NCI-H460 (cell line): ENCODE results near the gene IL4I1. TPM values are rescaled to one million over a fixed set of nuclear protein-coding genes. Genes with fewer than 3 reads are reported as not detected.
"Not testable (repeated sequence)": the region's sequence is repeated elsewhere in the genome, so short reads cannot be mapped to it uniquely, and the experiment has no call there.

Source experiments
- DNase-seq: peaks from one replicate; pipeline ENCODE4 v3.0.0-alpha.2; 2016; ENCODE audit warnings: low read depth; ENCODE audit errors: extremely low read depth
- polyA plus RNA-seq: library from polyadenylated mRNA; depleted of rRNA; stranded (reverse); fragments of >200 nt; gene quantifications from 2 replicates; pipeline ENCODE4 v1.2.3, GENCODE V29; 2014; cell fraction: nucleus; rRNA removed
- total RNA-seq: library from RNA; depleted of rRNA; stranded (reverse); fragments of >200 nt; shearing (Covaris generic); gene quantifications from 2 replicates; pipeline ENCODE4 v1.2.3, GENCODE V29; 2014; rRNA removed

Gene IL4I1, protein sequence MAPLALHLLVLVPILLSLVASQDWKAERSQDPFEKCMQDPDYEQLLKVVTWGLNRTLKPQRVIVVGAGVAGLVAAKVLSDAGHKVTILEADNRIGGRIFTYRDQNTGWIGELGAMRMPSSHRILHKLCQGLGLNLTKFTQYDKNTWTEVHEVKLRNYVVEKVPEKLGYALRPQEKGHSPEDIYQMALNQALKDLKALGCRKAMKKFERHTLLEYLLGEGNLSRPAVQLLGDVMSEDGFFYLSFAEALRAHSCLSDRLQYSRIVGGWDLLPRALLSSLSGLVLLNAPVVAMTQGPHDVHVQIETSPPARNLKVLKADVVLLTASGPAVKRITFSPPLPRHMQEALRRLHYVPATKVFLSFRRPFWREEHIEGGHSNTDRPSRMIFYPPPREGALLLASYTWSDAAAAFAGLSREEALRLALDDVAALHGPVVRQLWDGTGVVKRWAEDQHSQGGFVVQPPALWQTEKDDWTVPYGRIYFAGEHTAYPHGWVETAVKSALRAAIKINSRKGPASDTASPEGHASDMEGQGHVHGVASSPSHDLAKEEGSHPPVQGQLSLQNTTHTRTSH
- not detected in 2 replicates for total RNA-seq
- polyA plus RNA-seq: not detected in 2 replicates

DNA sequence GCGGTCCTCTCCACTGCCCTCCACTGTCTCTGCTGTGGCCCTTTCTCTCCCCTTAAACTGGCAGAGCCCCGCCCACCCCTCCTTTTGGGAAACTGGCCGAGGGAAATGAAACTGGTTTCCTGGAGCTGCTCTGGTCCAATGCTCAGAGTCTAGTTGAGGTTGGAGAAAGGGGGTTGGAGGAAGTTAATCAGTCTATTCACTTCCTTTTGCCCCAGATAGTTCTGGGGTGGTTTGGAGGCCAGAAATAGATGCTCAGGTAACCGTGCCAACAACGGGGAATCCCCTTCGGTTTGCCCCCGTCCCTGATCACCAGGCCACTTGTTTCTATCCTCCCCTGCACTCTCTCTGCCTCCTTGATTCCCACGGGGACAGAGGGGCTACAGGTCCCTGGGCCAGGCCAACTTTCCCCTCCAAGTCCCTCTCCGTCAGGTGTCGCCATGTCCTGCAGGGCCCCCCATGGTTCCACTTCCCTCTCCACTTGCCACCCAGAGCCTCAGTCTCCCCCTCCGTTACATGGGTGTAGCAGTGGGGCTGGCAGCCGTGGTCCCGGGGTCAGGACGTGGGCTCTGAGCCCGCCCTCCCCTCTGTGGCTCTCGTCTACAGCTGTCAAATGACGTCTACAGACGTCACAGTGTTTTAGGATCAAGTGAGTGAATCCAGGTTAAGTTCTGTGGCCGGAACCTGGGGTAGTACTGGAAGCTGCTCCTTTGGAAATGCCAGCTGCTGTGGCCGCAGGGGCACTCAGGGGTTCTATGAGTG lies at the start of gene IL4I1:
TSS of gene IL4I1 (minus strand) at position 25 of the 759 bp plus-strand sequence. CDS start 727 bp downstream, outside the sequence.
- no peak for DNase-seq

DNA sequence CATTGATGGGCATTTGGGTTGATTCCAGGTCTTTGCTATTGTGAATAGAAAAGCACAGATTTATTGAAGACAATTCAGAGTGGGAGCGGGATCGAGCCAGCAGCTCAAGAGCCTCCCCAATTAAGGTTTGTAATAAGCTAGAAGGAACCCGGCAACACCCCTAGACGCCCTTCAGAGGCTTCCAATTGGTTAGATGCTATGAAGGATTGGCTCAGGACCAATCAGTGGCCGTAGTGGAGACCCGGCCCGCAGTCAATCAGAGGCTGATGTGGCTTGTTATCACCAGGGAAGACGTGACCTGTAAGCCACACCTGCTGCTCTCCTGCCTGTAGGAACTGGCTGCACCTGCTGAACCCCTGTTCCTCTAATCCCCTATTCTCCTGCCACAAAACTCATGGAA lies 49.7 kb upstream of the IL4I1 start:
- DNase-seq: no peak

DNA sequence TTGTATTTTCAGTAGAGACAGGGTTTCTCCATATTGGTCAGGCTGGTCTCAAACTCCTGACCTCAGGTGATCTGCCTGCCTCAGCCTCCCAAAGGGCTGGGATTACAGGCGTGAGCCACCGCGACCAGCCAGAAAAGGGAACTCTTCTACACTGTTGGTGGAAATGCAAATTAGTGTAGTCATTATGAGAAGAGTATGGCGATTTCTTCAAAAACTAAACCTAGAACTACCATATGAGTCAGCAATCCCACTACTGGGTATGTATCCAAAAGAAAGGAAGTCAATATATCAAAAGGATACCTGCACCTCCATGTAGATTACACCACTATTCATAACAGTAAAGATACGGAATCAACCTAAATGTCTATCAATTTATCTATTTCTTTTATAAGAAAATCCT lies 47.9 kb upstream of the IL4I1 start:
- not testable (repeated sequence) for DNase-seq

DNA sequence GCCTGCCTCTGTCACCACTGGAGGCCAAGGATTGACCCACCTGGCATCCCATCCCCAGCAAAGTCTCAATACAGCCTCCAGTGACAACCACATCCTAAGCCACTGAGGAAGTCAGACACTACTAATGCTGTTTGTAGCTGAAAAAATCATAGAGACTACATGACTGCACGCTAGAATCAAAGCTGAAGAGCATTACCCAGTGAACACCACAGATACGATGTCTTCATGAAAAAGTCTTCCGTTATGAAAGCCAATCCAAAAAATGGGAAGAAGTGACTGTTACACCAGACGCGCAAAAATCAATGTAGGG lies 43.8 kb upstream of the IL4I1 start:
- no peak for DNase-seq

DNA sequence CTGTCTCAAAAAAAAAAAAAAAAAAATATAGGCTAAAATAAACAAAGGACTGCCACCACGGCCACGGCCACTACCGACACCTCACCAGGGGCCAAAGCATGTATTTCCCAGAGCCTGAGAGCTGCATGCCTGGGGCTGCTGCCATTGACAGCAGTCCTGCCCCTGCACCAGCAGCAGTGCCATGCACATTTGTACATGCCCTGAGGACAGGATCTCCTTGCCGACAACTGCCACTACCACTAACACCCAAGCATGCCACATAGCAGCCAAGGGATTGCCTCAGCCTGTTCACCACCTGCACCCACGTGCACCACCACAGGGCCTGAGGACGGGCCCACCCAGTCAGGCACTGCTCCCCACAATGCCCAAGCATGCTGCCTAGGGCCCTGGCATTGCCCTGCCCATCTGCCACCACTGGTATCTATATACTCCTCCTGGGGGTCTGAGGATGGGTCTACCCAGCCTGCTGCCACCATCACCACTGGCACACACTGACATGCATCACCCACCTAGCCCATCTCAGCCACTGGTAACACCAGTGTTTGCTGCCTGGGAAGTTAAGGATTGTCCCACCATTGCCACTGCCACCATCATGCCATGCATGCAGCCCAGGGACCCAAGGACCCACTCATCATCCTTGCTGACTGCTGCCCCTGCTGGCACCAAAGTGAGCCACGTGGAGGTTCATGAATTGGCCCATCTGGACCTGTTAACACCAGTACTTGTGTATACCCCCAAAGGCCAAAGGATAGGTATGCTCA lies 43.2 kb upstream of the IL4I1 start:
- DNase-seq: no peak

DNA sequence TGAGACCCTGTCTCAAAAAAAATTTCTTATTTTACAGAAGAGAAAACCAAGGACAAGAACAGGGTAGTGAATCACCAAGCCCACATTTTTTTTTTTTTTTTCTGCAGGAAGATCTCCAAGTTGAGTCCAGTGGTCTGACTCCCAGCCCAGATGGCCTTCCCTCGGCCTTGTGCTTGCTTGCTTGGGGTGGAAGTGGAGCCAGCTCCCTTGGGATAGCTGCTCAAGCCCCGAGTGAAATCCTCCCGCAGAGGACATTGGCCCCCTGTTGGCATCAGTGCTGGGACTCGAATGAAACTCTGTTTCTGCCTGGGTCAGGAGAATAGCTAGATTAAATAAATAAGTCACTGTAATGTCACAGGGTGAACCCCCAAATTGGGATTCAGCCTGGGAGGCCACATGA lies 42.0 kb upstream of the IL4I1 start:
- no peak for DNase-seq

DNA sequence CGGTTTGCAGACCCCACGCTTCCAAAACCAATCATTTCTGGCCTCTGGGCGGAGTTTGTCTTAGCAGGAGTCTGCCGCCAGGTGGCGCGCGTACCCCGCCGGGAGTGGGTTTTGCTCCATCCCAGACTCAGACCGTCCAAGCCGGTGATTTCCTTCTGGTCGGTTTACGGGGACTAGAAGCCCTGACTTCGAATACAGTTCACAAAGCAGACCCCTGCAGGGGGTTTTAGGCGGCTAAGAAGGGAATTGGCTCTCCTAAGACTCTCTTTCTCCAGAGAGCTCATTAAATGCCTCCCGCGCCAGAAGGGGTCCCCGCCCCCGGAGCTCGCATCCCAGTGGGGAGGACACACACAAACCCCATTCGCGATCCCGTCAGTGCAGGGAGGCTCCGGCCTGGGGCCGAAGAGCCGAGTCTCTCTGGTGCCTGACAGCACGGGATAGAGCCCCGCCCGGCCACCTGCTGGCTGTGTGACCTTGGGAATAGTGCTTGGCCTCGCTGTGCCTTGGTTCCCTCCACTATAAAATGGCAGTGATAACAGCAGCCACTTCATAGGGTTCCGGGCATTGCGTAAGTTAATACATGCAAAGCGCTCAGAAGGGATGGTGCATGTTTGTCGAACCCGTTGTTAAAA lies 41.2 kb upstream of the IL4I1 start:
- DNase-seq: peak; percentile 52

DNA sequence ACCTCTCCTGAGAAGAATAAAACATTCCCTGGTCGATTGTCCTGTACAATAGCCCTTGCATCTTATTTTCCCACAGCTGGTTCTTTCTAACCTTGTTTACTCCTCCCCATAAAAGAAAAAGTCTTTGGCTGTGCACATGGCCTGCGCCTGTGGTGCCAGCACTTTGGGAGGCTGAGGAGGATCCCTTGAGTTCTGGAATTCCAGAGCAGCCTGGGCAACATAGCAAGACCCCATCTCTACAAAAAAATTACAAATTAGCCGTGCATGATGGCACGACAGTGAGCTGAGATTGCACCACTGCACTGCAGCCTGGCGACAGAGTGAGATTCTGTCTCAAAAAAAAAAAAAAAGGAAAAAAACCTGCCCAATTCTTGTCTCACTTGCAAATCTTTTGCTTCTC lies 39.9 kb upstream of the IL4I1 start:
- DNase-seq: no peak

DNA sequence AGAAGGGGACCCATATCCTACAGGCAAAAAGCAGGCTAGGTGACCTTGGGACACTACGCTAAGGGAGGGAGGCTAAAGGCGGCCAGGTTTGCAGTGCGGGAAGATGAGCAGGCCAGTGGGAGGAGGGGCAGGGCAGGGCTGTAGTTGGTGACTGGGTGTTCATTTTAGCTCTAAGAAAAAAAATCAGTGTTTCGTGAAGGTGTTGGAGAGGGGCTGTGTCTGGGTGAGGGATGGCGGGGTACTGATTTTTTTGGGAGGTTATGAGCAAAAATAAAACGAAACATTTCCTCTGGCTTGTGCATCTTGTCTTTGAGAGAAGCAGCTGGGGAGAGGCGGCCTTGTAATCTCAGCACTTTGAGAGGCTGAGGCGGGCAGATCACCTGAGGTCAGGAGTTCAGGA lies 37.0 kb upstream of the IL4I1 start:
- DNase-seq: no peak

DNA sequence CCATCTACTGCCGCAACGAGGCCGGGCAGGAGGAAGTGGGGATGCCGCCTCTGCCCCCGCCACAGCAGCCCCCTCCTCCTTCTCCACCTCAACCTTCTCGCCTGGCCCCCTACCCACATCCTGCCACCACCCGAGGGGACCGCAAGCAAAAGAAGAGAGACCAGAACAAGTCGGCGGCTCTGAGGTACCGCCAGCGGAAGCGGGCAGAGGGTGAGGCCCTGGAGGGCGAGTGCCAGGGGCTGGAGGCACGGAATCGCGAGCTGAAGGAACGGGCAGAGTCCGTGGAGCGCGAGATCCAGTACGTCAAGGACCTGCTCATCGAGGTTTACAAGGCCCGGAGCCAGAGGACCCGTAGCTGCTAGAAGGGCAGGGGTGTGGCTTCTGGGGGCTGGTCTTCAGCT lies 36.0 kb upstream of the IL4I1 start:
- no peak for DNase-seq

DNA sequence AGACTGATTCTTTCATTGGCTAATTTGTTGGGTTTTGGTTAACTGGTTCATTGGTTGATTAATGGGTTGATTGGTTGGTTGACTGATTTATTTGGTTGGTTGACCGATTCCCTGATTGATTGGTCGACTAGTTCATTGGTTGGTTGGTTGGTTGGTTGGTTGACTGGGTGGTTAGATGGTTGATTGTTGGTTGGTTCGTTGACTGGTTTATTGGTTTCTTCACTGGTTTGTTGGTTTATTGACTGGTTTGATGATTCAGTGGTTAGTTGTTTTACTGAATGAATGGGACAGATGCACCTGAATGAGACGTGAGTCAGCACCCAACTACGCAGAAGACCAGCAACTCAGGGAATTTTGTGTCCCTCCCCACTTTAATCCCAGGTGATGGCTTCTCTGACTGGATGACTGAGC lies 35.4 kb upstream of the IL4I1 start:
- no peak for DNase-seq

DNA sequence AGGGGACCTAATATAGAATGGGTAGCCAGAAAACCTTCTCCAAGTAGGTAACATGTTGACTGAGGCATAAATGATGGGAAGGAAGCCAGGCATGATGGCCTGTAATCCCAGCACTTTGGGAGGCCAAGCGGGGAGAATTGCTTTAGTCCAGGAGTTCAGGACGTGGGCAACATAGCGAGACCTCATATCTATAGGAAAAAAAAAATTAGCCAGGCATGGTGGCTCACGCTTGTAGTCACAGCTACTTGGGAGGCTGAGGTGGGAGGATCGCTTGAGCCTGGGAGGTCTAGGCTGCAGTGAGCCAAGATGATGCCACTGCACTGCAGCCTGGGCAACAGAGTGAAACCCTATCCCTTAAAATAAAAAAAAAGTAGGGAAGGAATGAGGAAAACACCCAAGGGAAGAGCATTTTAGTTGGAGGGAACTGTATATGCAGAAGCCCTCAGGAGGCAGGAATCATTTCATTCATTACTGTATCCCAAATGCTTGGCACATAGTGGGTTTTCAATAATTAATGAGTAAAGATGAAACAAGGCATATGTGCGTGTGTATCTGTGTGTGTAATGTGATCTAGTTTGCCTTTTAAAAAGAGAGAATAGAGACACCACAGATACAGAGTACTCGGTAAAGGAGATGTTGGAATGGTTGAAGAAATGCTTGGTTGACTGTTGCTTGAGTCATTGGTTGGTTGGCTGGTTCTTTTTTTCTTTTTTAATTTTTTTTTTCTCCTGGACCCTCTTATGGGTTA lies 34.8 kb upstream of the IL4I1 start:
- no peak for DNase-seq

DNA sequence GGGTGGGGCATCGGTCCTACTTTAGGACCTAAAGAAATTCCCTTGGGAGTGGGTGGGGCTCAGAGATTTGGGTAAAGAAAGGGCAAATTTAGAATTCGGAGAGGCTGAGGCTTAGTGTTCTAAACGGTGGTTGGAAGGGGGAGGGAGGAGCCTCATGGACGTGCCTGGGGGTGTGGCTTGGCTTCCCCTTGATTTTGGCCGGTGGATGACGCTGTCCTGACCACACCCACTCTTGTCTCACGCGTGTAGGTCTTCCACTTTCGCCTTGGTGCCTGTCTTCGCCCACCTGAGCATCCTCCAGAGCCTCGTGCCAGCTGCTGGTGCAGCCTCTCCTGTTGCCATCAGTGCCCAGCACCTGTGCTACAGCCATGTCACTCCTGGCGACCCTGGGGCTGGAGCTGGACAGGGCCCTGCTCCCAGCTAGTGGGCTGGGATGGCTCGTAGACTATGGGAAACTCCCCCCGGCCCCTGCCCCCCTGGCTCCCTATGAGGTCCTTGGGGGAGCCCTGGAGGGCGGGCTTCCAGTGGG lies 33.9 kb upstream of the IL4I1 start:
- DNase-seq: no peak

DNA sequence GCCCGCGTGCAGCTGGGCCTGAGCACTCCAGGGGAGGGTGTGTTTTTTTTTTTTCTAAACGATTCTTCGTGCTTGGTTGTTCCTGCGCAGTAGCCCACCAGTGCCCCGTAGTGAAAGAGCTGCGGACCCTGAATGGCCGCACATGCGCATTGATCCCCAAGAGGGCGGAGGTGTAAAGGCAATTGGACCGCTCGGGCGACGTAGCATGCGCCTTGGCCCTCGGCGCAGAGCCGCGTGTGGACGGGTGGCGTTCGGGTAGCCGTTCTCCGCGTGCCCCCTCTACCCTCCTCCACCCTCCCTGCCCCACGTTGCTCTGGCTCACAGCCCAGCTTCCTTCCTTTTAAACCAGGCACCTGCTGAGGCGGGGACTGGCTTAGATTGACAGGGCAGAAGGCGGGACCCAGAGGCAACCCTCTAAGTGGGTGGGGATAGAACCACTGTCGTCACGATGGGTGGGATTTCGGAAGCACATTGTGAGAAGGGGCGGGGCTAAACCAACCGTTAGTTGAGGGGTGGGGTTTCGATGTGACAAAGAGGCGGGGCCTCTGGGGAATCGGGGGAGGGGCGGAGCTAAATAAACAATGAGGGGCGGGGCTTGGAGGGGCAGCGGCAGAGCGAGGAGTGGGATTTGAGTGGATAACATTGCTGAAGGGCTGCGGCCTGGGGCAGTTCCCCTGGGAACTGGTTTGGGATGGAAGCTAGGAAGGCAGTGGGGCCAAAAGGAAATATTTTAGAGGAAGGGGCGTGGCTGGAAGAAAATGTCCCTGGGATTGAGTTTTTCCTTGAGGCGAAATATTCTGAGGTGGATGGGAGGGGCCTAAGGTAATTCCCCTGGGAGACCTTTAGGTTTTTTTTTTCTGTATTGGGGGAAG lies 33.2 kb upstream of the IL4I1 start:
- peak; percentile 90 for DNase-seq

DNA sequence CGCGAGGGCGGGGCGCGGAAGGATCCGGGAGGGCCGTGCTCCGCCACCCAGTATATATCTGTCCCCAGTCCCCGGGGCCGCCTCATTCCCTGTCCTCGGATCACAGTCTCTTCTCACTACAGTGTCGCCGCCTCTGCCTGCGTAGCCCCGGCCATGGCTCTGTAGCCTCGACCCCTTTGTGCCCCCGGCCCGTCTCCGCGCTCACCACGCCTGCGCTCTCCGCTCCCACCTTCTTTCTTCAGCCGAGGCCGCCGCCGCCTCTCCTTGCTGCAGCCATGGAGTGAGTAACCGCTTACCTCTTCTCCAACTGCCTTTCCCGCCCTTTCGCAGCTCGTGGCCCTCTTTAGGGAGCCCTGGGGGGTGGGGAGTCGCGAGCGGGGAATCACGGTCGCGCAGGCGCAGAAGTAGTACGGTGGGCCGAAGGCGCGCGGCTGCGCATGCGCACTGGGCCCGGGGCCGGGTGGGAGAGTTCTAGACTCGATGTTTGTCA lies 32.5 kb upstream of the IL4I1 start, which contains the start of the genes ATF5 and NUP62:
TSS of gene ATF5 (plus strand) at position 85 of the 490 bp plus-strand sequence. CDS start 1,646 bp downstream, outside the sequence.
TSS of gene NUP62 (minus strand) at position 384 of the 490 bp plus-strand sequence. CDS start 19,697 bp downstream, outside the sequence.
- peak; percentile 60 for DNase-seq

DNA sequence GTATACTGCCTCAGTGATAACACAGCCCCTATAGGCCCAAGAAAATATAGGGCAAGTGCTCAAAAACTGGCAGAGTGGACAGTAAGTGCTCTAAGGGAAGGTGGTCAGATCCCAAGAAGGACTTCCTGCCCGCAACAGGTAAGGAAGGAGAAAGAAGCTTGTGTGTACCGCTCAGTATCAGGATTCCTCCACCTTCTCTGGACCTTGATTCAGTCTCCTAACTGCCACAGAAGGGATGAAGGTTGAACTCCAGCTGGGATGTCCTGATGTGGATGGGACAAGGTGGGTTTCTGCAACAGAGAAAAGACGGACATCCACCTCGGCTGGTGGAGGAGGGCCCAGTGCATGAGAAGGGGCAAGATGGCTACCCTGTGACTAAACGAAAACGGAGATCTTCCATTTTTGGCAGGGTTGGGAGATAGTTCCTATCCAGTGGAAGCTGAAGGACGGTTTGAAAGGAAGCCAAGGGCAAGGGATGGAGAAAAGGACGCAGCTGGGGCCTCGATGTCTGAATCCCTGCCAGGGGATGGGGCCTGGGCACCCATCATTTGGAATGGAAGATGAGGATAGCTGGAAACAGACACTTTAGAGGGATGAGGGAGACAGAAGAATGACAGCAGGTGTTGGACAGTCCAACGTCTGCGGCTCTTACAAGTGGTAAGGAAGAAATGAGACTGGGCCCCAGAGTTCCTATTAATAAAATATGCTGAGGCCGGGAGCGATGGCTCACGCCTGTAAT lies 31.0 kb upstream of the IL4I1 start:
- DNase-seq: no peak

DNA sequence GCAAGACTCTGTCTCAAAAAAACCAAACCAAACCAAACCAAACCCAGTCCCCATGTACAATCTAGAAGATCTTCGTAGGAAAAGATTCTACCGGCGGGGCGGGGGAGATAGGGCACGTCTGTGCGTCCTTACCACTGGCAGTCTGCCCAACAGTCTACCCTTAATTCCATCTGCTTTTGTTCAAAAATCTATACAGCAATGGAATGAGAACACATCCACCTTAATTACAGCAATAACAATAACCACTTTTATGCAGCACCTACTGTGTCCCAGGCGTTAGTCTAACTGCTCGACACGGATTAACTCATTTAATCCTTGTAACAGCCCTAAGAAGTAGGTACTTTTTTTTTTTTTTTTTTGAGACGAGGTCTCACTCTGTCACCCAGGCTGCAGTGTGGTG lies 29.8 kb upstream of the IL4I1 start:
- no peak for DNase-seq
